Dermis microvascular lymphatic vessel endothelial cell (primary cell): ENCODE results near the gene KRT17. TPM values are rescaled to one million over a fixed set of nuclear protein-coding genes. Genes with fewer than 3 reads are reported as not detected.
"Not testable (repeated sequence)": the region's sequence is repeated elsewhere in the genome, so short reads cannot be mapped to it uniquely, and the experiment has no call there.

Experiments used
- DNase-seq, 2 donors: peaks; one replicate each; pipeline versions ENCODE4 v3.0.0 to v3.0.0-alpha.2; 2010; ENCODE audit warnings: low read depth in 2 of 2
- total RNA-seq: library from RNA; depleted of rRNA; stranded (reverse); fragments of >200 nt; gene quantifications from 2 replicates; pipeline ENCODE4 v1.2.1, GENCODE V29; 2014

The KRT17 gene
- total RNA-seq, 1 donor from 2014 or later: 0.39 TPM

DNA sequence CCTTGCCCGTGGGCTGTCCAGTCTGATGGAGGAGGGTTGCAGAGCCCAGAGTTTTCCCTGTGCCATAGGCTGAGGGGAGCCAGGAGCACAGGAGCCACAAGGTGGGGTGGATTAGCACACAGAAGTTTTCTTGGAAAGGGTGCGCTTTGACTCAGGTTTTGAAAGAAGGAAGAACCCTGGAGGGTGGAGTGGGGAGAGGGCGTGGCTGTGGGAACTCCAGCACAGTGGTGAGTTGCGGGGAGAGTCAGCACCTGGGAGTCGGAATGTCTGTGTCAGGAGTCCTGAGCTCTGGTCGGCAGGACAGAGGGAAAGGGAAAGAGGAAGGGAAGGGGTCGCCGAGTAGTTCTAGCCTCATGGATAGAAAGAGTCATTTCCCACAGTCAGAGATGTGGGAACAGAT lies 28.8 kb downstream of the KRT17 start:
- DNase-seq: no peak

- DNase-seq: no peak
Measured at GRCh38 chr17:41594363-41594915, 29.9 kb downstream of the KRT17 start.

- DNase-seq: no peak
Measured at GRCh38 chr17:41593306-41593981, 30.9 kb downstream of the KRT17 start.

- DNase-seq: no peak
Measured at GRCh38 chr17:41592601-41593305, 31.6 kb downstream of the KRT17 start.

- no peak for DNase-seq
Measured at GRCh38 chr17:41589301-41589700, 35.1 kb downstream of the KRT17 start.

- DNase-seq: no peak
Measured at GRCh38 chr17:41588126-41588810, 36.1 kb downstream of the KRT17 start.

GRCh38 chr17:41586863-41587495 lies 37.4 kb downstream of the KRT17 start, which contains the start of gene KRT14:
TSS of gene KRT14 (minus strand) at chr17:41586895. CDS start at chr17:41586834, 61 bp downstream.
- DNase-seq: no peak

DNA sequence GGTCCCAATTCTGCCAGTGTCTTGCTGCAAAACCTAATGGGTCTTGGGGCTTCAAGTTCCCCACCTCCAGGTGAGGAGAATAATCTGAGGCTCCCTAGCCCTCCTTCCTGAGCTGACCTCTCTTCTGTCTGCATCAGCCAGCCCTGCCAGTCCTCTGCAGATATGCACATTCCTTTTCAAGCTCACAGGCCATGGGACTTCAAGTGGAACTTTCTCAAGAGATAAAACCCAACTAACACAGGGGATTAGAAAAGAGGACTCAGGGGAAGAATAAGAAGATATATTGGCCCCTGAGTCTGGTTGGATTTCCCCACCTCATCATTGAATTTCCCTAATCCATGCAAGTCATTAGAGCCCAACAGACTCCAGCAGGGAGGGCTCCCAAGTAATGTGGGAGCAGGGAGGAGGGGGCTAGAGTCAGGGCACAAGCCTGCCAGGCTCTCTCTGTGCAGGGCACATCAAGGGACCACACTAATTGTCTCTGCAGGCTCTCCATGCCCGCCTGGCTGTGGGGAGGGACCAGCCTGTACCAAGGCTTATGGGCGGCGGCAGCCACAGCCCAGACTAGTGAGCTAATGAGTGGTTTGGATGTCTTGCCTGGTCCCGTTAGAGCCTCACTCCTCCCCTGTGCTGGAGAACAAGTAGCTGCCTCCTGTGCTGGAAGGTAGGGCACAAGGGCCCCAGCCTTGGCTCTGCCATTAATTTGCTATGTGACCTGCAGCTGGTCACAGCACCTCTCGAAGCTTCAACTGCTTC lies 38.9 kb downstream of the KRT17 start:
- DNase-seq: no peak

- not testable (repeated sequence) for DNase-seq
Measured at GRCh38 chr17:41584331-41584927, 39.9 kb downstream of the KRT17 start.

DNA sequence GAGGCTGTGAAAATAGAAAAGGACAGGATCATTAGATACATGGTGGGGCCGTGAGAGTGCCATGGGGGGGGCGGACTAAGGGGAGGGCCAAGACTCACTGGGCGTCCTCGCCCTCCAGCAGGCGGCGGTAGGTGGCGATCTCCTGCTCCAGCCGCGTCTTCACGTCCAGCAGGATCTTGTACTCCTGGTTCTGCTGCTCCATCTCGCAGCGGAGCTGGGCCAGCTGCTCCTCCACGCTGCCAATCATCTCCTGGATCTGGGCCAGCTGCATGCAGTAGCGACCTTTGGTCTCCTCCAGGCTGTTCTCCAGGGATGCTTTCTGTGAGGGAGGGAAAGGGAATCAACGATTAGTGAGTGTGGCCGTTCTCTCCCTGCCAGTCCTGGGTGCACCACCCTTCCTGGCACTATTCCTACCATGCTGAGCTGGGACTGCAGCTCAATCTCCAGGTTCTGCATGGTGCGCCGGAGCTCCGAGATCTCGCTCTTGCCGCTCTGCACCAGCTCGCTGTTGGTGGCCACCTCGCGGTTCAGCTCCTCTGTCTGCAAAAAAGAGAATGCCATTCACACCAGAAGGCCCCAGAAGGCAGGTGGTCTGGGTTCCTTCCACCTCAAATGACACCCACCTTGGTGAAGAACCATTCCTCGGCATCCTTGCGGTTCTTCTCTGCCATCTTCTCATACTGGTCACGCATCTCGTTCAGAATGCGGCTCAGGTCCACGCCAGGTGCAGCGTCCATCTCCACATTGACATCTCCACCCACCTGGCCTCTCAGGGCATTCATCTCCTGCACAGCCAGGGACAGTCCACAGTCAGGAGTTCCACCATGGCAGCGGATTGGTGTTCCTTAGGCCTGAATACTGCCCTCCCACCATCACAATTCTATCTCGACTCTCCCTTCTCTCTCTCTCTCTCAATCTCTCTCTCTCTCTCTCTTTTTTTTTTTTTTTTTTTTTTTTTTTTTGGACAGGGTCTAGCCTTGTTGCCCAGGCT lies 40.9 kb downstream of the KRT17 start:
- no peak for DNase-seq

- not testable (repeated sequence) for DNase-seq
Measured at GRCh38 chr17:41582061-41582968, 42.1 kb downstream of the KRT17 start.

DNA sequence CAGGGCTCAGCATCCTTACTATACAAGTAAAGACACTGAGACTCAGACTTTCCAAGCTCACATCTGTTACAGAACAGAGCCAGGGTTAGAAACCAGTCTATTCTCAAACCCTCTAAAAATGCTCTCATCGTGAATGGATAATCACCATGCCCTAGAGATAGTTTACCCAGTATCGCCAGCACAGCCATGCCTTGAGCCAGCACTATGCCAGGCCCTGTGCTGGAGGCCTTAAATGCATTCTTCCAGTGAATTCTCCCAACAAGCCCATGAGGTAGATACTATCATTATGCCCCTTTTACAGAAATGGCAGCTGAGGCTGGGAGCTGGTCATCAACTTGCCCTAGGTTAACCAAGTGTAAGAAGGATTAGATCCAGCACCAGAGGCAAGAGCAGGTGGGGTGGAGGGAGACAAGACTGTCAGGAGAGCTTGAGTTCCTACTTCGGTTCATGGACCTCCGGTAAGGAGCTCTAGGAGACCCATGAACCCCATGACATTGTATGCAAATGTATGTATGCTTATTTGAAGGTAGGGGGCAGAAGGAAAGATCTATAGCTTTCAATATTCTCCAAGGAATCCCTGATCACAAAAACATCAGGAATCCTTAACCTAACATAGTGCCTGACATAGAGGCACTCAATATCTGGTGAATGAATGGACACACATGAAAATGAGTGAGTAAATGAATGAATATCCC lies 42.9 kb downstream of the KRT17 start:
- no peak for DNase-seq

DNA sequence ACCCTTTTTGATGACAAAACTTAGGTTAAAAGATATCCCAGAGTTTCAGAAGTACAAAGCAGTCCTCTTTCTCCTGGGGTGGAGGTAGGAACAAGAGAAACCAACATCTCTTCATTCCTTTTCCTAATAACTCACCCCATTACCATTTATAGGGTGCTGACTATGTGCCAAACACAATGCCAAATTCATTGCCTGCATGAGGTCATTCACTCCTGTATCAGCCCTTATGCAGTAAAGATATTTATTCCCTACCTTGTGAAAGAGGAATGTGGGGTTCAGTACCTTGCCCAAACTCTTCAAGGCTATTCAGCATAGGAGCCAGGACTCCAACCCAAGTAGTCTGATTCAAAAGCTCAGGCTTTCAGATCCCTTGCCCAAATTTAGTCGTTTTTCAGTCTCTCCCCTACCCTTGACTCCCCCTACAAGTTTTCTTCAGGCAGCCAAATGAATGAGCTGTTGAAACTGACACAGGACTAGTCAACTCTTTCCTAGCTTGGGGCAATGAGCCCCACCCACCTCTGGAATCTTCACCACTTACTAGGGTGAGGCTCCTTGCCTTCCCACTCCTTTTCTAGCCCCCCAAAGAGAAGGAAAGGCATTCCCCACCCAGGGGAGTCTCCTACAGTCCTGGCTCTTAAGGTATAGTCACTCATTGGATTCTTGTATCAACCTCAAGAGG lies 43.5 kb downstream of the KRT17 start:
- DNase-seq: no peak

- DNase-seq: no peak
Measured at GRCh38 chr17:41580244-41580575, 44.2 kb downstream of the KRT17 start.

GRCh38 chr17:41579484-41580243 lies 44.7 kb downstream of the KRT17 start:
- DNase-seq: peak; percentile 64 to 74

DNA sequence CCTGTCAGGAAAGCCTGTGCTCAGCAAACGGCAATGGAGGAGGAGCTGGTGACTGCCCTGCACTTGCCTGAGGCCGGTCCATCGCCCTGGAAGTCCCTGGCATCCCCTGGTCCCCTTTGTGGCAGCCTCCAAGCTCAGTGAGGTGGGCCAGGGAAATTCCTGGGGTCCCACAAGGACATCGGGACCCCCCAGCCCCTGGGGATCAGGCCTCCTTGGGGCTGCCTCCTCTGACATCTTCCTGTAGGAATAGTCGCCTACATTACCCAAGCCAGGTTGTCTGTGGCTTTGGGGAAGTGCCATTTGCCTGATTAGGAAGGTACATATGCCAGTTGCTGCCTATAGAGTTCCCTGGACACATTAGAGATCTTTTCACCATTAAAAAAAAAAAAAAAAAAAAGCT lies 45.4 kb downstream of the KRT17 start:
- no peak for DNase-seq
